Keratinocyte (primary cell): ENCODE measurements around the gene HOXC5. TPM values are rescaled to one million over a fixed set of nuclear protein-coding genes. Genes with fewer than 3 reads are reported as not detected.

Experiments used
- DNase-seq: peaks from one replicate; pipeline ENCODE4 v3.0.0-alpha.2; 2011; ENCODE audit warnings: low read depth, missing footprints, low spot score
- FAIRE-seq: peaks from 2 replicates; lab custom pipeline; 2011; peaks lifted over from hg19 to GRCh38; lab: Jason Lieb, UNC
- H2AFZ ChIP-seq: 2 replicates; pipeline ENCODE4 v1.6.0; 2012; ENCODE audit warnings: low read length, control low read depth, inconsistent platforms; ENCODE audit not compliant: control insufficient read depth
- H3K27ac ChIP-seq: 2 replicates; pipeline ENCODE4 v1.5.1; 2011; ENCODE audit warnings: low read length; ENCODE audit not compliant: control insufficient read depth, insufficient read depth
- H3K27me3 ChIP-seq: 3 replicates; pipeline ENCODE4 v1.6.0; 2011; ENCODE audit warnings: low read length; ENCODE audit not compliant: control insufficient read depth, insufficient read depth; ENCODE audit errors: extremely low read depth
- H3K36me3 ChIP-seq, 2 experiments: 2 replicates in 1 of 2; 3 replicates in 1 of 2; pipeline ENCODE4 v1.5.1; 2011; ENCODE audit warnings: low read length in 2 of 2, mild to moderate bottlenecking in 1 of 2; ENCODE audit not compliant: control insufficient read depth in 2 of 2, insufficient read depth in 2 of 2; ENCODE audit errors: extremely low read depth in 1 of 2
- H3K4me1 ChIP-seq: 3 replicates; pipeline ENCODE4 v1.5.1; 2011; ENCODE audit warnings: low read length; ENCODE audit not compliant: control insufficient read depth, insufficient read depth; ENCODE audit errors: extremely low read depth
- H3K4me2 ChIP-seq: 3 replicates; pipeline ENCODE4 v1.6.0; 2011; ENCODE audit warnings: low read depth, low read length; ENCODE audit not compliant: control insufficient read depth, insufficient read depth; ENCODE audit errors: extremely low read depth
- H3K4me3 ChIP-seq, 3 experiments: fragments of 200-600 bp in 1 of 3; sonication (generic) in 1 of 3; 2 replicates in 2 of 3; 3 replicates in 1 of 3; pipeline ENCODE4 v1.5.1; 2011 to 2016; ENCODE audit warnings: low read length in 3 of 3, mild to moderate bottlenecking in 3 of 3, control low read depth in 2 of 3, inconsistent platforms in 1 of 3, low read depth in 1 of 3, mixed read lengths in 1 of 3, mixed run types in 1 of 3, moderate library complexity in 1 of 3; ENCODE audit not compliant: control insufficient read depth in 2 of 3, insufficient read depth in 2 of 3; ENCODE audit errors: extremely low read depth in 1 of 3
- H3K79me2 ChIP-seq: 2 replicates; pipeline ENCODE4 v1.6.0; 2012; ENCODE audit warnings: low read length; ENCODE audit not compliant: control insufficient read depth, insufficient read depth
- H3K9ac ChIP-seq: 3 replicates; pipeline ENCODE4 v1.6.0; 2011; ENCODE audit warnings: low read length; ENCODE audit not compliant: control insufficient read depth, insufficient read depth; ENCODE audit errors: extremely low read depth
- H3K9me1 ChIP-seq: 3 replicates; pipeline ENCODE4 v1.6.0; 2011; ENCODE audit warnings: low read length; ENCODE audit not compliant: control insufficient read depth, insufficient read depth; ENCODE audit errors: extremely low read depth
- H3K9me3 ChIP-seq: 2 replicates; pipeline ENCODE4 v1.5.1; 2012; ENCODE audit warnings: low read depth, low read length; ENCODE audit not compliant: control insufficient read depth
- H4K20me1 ChIP-seq: 3 replicates; pipeline ENCODE4 v1.6.0; 2011; ENCODE audit warnings: low read length; ENCODE audit not compliant: control insufficient read depth, insufficient read depth; ENCODE audit errors: extremely low read depth
- CTCF ChIP-seq, 3 experiments: IDR thresholded peaks in 1 of 3; conservative IDR thresholded peaks in 1 of 3; optimal IDR thresholded peaks in 1 of 3; 2 replicates in 2 of 3; 3 replicates in 1 of 3; pipeline versions ENCODE3 to v1.5.1; 2011; ENCODE audit warnings: low read length in 3 of 3, mild to moderate bottlenecking in 3 of 3, moderate library complexity in 2 of 3, control low read depth in 1 of 3, inconsistent platforms in 1 of 3; ENCODE audit not compliant: insufficient read depth in 2 of 3; ENCODE audit errors: extremely low read depth in 1 of 3
- EZH2 ChIP-seq: IDR thresholded peaks from one replicate; pipeline ENCODE4 v1.6.1; 2012; ENCODE audit warnings: inconsistent platforms, mild to moderate bottlenecking, low read length, moderate library complexity
- dilution Hi-C: fragments of 300-500 bp; cut with MboI; formaldehyde crosslinking; loops from one replicate; pipeline ENCODE4 v1.7.0; 2020; ENCODE audit warnings: low sequenced_read_pairs; ENCODE audit not compliant: extremely low pct_ligation_motif_present
- polyA plus RNA-seq, 5 experiments: library from polyadenylated mRNA; depleted of rRNA in 3 of 5; stranded (reverse) in 3 of 5; stranded (forward) in 1 of 5; unstranded in 1 of 5; fragments of >200 nt; gene quantifications; 1 replicate in 1 of 5; 2 replicates in 3 of 5; 3 replicates in 1 of 5; pipeline versions ENCODE4 v1.2.1 to v1.2.3, GENCODE V29; 2011 to 2012; ENCODE audit warnings: missing spikeins in 2 of 5, low read depth in 1 of 5, low replicate concordance in 1 of 5

Gene HOXC5
- polyA plus RNA-seq, 1 donor (not counting 4 experiments of a cell fraction or from before 2014, with no cell fraction given): 0.18 TPM

DNA sequence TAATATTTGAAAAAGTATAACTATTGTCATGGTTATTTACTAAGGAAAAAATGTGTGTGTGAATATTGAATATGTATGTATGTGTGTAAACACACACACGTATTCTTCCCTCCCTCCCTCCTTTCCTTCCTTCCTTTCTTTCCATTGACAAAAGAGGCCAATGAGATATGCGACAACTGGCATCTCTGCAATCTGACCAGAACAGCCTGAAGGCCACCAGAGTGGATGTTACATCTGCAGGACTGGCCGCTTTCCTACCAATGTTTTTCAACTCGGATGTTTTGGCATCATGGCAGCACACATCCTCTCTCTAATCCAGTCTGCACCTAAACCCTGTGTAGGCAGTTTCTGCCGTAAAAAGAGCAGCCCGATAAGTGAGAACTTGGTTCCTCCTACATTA lies 41.5 kb downstream of the HOXC5 start:
- no peak for DNase-seq
- H3K4me3 ChIP-seq: no peak overlapping the region
- H3K36me3 ChIP-seq: no peaks in the 10 kb centered on the region
- no peak overlapping the region for H3K4me2 ChIP-seq
- no peaks in the 10 kb centered on the region for H3K9me1 ChIP-seq
- no peaks in the 10 kb centered on the region for H4K20me1 ChIP-seq
- dilution Hi-C loops: no loop called here
- no peaks in the 10 kb centered on the region for H3K79me2 ChIP-seq
- FAIRE-seq: no peak
- no peak for TF ChIP-seq CTCF (optimal IDR thresholded peaks at IDR 0.05 in 1 of 3, IDR thresholded peaks at IDR 0.05 in 1 of 3, conservative IDR thresholded peaks at IDR 0.05 in 1 of 3; ENCODE audit: extremely low read depth in 1 of 3, insufficient read depth in 2 of 3, low read length in 3 of 3)
- TF ChIP-seq EZH2: no peak
- H3K27ac ChIP-seq: no peak overlapping the region
- H3K9ac ChIP-seq: no peak overlapping the region
- H3K9me3 ChIP-seq: no peaks in the 10 kb centered on the region
- no peak overlapping the region for H2AFZ ChIP-seq
- H3K4me1 ChIP-seq: no peaks in the 10 kb centered on the region
- H3K27me3 ChIP-seq: no peaks in the 10 kb centered on the region

DNA sequence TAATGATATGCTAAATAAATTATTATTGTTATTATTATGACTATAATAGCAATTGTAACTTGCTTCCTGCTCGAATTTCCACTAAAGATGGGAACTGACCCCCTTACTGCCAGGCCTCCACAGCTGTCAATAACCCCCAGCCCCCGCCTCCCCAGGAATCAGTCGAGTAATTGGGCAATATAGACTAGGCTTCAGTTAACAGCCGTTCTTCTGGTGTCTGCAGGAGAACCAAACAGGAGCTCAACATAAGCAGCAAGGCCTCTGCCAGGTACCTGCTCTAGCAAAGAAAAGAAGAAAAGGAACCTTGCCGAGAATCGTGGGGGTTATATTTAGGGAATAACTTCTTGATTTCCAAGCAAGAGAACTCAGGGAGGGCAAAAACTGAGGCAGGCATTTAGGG lies 42.6 kb downstream of the HOXC5 start:
- Histone ChIP-seq H3K79me2 (no peaks in the 10 kb centered on the region), H3K9me3 (no peaks in the 10 kb centered on the region), H2AFZ (no peak overlapping the region), H3K4me2 (no peak overlapping the region), H3K4me1 (no peaks in the 10 kb centered on the region), H3K9me1 (no peaks in the 10 kb centered on the region), H4K20me1 (no peaks in the 10 kb centered on the region), H3K36me3 (no peaks in the 10 kb centered on the region), H3K4me3 (no peak overlapping the region), H3K27me3 (no peaks in the 10 kb centered on the region), H3K27ac (no peak overlapping the region), H3K9ac (no peak overlapping the region)
- FAIRE-seq: no peak
- dilution Hi-C loops: no loop called here
- no peak for TF ChIP-seq EZH2
- no peak for TF ChIP-seq CTCF (optimal IDR thresholded peaks at IDR 0.05 in 1 of 3, IDR thresholded peaks at IDR 0.05 in 1 of 3, conservative IDR thresholded peaks at IDR 0.05 in 1 of 3; ENCODE audit: extremely low read depth in 1 of 3, insufficient read depth in 2 of 3, low read length in 3 of 3)
- no peak for DNase-seq
